ENCODE results near the gene CR1L. TPM values are rescaled to one million over a fixed set of nuclear protein-coding genes. Genes with fewer than 3 reads are reported as not detected.

CR1L gene
- total RNA-seq, 2 donors from 2014 or later, result 1.4 TPM; not detected in 1

Other genes starting within 250 kb of the CR1L start
- gene CR2, start 190.8 kb upstream of the CR1L start, total RNA-seq, result under 1 TPM; 0.23 to 0.27 TPM
- gene CR1, start 149.0 kb upstream of the CR1L start, total RNA-seq, result under 1 TPM; 0.02 to 0.08 TPM
- 10 to 100 TPM; 77.5 to 92.0 TPM for gene CD46, start 106.9 kb downstream of the CR1L start, total RNA-seq